Tongue (tissue), 2 donors: Measurements from ENCODE around the gene GALNT9. TPM values are rescaled to one million over a fixed set of nuclear protein-coding genes. Genes with fewer than 3 reads are reported as not detected.
A peak's percentile ranks its signal among the peaks of the same experiment; 100 is the strongest.

Source experiments
- DNase-seq: peaks from one replicate; pipeline ENCODE4 v3.0.0-alpha.2; 2015
- total RNA-seq: library from RNA; depleted of rRNA; stranded (reverse); fragments of >200 nt; gene quantifications from one replicate; pipeline ENCODE4 v1.2.3, GENCODE V29; 2014

Gene GALNT9
- total RNA-seq, 1 donor from 2014 or later: 0.92 TPM

GRCh38 chr12:132325733-132326130 is 3.7 kb downstream of the GALNT9 start:
- no peak for DNase-seq

GRCh38 chr12:132324841-132325732 is 4.3 kb downstream of the GALNT9 start:
- no peak for DNase-seq

GRCh38 chr12:132324173-132324572 is 5.2 kb downstream of the GALNT9 start:
- DNase-seq: no peak

- peak; percentile 37 for DNase-seq
These were observed 6.0 kb downstream of the GALNT9 start for GRCh38 chr12:132323171-132324010.

GRCh38 chr12:132322206-132323132 is 6.9 kb downstream of the GALNT9 start:
- DNase-seq: no peak

GRCh38 chr12:132321321-132322118 is 7.9 kb downstream of the GALNT9 start:
- DNase-seq: no peak

GRCh38 chr12:132320767-132321211 is 8.6 kb downstream of the GALNT9 start:
- DNase-seq: no peak

GRCh38 chr12:132319991-132320570 is 9.3 kb downstream of the GALNT9 start:
- no peak for DNase-seq

GRCh38 chr12:132319359-132319950 is 9.9 kb downstream of the GALNT9 start:
- no peak for DNase-seq

GRCh38 chr12:132318618-132319033 is 10.8 kb downstream of the GALNT9 start:
- no peak for DNase-seq

- DNase-seq: no peak
These were observed 11.3 kb downstream of the GALNT9 start for GRCh38 chr12:132318135-132318534.

- DNase-seq: no peak
These were observed 12.0 kb downstream of the GALNT9 start for GRCh38 chr12:132317233-132317938.

- DNase-seq: no peak
These were observed 12.7 kb downstream of the GALNT9 start for GRCh38 chr12:132316497-132317232.

- DNase-seq: no peak
These were observed 13.4 kb downstream of the GALNT9 start for GRCh38 chr12:132315951-132316350.

- no peak for DNase-seq
These were observed 13.9 kb downstream of the GALNT9 start for GRCh38 chr12:132315507-132315906.

GRCh38 chr12:132314516-132315233 is 14.7 kb downstream of the GALNT9 start:
- DNase-seq: no peak

- DNase-seq: no peak
These were observed 15.4 kb downstream of the GALNT9 start for GRCh38 chr12:132314035-132314434.

- no peak for DNase-seq
These were observed 16.2 kb downstream of the GALNT9 start for GRCh38 chr12:132313182-132313581.
